NCI-H2029 (cell line): Measurements from ENCODE around the gene AFF3.

Experiments
- DNase-seq: peaks from one replicate; lab custom pipeline; 2025; lab: John Stamatoyannopoulos, UW

Gene AFF3

GRCh38 chr2:100071335-100072043 lies 70.9 kb downstream of the AFF3 start:
- DNase-seq = no peak

- DNase-seq = no peak
Measured at GRCh38 chr2:100070078-100070477, 72.3 kb downstream of the AFF3 start.

DNA sequence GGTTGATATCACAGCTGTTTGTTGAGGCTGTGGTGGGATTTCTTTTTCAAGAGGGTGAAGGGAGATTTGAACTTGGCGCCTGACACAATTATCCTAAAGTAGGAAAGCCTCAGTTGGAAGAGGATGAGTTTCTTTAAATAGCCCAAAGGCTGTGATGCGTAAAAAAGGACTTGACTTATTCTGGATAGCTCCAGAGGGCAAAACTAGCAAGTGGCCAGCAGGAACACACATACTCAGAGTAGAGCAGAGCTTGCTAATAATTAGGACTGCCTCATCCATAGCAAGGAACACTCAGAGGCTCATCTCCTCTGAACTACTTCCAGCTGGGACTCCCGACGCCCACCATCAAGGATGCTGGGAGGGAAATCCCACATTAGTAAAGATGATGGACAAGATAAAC lies 74.0 kb downstream of the AFF3 start:
- DNase-seq = no peak

GRCh38 chr2:100067784-100068183 lies 74.6 kb downstream of the AFF3 start:
- no peak for DNase-seq

GRCh38 chr2:100066856-100067255 lies 75.5 kb downstream of the AFF3 start:
- DNase-seq = no peak

- DNase-seq = no peak
Measured at GRCh38 chr2:100066246-100066645, 76.1 kb downstream of the AFF3 start.

- DNase-seq = no peak
Measured at GRCh38 chr2:100064592-100065428, 77.6 kb downstream of the AFF3 start.

- DNase-seq = no peak
Measured at GRCh38 chr2:100064165-100064564, 78.2 kb downstream of the AFF3 start.

DNA sequence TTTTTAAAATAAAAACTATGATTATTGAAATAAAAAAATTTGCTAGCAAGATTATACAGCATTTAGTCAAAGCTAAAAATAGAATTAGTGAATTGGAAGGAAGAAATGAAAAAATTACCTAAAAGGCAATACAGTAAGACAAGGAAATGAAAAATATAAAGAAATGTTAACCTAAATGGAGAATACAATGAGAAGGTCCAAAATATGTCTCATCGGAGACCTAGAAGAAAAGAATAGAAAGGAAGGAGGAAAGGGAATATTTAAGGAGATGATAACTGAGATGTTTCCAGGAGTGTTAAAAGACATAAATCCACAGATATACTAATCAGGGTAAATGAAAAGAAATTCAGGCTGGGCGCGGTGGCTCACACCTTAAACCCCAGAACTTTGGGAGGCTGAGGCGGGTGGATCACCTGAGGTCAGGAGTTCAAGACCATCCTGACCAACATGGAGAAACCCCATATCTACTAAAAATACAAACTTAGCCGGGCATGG lies 78.9 kb downstream of the AFF3 start:
- DNase-seq = no peak

- no peak for DNase-seq
Measured at GRCh38 chr2:100062336-100062735, 80.1 kb downstream of the AFF3 start.

DNA sequence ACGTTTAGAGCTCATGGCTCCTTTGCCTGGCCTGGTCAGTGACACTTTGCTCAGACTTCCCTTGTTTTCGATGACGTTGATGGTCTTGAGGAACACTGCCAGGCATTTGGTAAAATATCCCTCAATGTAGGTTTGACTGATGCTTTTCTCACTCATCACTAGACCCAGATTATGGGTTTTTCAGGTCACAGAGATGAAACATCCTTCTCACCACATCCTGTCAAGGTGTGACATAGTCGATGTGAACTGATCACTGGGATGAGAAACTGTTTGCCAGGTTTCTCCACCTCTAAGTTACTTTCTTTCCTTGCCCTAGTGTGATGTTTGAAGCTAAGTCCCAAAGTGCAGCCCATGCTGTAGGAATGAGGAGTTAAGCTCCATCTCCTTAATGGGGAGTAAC lies 81.5 kb downstream of the AFF3 start:
- no peak for DNase-seq

GRCh38 chr2:100059638-100060037 lies 82.8 kb downstream of the AFF3 start:
- DNase-seq = no peak

DNA sequence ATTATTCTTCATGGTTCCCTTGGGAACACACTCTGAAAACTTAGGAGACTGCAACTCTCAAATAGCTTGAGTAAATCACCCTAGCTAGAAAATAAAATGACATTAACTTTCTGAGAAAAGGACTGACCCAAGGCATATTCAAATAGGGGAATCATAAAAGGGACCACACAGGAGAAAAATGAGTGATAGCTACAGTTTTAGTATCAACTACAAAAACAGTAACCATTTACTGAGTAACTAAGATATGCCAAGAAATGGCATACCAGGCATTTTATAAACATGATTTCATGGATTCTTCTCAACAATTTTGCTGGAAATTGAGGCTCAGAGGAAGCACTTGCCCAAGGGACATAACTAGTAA lies 84.5 kb downstream of the AFF3 start:
- DNase-seq = no peak

- DNase-seq = no peak
Measured at GRCh38 chr2:100054426-100054825, 88.0 kb downstream of the AFF3 start.

DNA sequence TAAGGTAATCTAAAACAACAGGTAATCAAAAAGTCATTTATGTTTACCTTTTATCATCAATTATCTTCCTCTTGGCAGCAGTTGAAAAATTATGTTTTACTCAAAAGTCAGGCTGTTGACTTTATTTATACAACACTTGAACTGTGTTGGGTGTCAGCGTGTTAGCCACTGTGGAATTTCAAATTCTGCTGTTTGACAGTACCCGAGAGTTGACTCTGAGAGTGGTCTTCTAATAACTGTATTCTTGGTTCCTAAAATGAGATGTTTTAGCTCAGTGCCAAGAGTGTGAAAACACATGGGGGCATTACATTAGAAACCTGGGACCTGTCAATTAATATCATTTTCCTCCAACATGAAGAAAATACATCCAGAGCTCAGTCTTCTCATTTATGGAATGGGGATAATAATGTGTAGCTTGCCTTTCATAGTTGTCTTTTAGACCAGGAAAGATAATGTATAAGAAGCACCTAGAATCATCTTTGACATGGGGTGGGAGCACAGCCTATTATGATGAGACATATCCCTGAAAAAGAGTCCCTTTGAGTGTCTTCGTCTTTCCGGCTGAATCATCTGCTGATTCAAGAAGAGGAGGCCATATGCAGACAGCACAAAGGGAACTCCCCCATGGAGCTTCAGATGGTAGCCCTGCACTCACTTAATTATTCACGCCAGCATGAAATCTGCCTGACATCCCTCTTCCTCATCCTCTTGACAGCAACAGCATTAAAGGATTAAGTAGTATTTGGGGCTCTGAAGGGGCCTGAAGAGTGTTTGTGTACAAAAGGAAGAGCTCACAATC lies 89.1 kb downstream of the AFF3 start:
- no peak for DNase-seq

DNA sequence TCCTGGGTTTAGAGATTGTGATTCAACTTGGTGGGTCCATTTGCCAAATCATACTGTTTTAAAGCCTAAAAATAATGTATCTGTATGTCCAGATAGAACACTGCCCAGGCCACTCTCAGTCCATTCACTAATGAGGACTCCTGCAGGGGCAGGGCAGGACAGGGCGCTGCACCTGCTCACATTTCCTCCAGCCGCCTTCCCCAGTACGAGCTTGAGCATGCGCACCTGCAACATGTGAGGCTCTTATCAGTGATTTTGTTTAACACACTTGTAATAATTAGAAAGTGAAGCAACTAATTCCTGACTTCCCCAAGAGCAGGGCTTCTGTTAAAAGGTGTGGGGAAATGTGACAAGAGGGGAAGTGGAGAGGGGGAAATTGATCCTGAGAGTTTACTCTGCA lies 89.7 kb downstream of the AFF3 start:
- no peak for DNase-seq

- no peak for DNase-seq
Measured at GRCh38 chr2:100051253-100051652, 91.1 kb downstream of the AFF3 start.

DNA sequence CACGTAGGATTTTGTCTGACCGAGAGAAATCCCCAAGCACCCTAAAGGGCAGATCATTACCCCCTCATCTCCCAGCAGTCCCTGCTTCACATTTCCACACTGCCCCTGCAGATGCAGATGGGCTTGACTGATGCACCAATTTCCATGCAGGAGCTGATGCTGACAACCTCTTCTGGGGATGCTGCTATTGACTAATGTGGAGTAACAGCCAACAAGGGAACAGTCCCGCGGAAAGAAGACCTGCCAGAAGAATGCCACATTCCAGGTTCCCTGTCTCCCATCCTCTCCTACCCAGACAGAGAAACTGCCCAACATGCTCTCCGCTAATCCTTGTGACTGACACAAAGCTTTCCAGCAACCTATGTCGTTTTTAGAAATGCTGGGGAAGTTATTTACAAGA lies 91.7 kb downstream of the AFF3 start:
- DNase-seq = no peak

DNA sequence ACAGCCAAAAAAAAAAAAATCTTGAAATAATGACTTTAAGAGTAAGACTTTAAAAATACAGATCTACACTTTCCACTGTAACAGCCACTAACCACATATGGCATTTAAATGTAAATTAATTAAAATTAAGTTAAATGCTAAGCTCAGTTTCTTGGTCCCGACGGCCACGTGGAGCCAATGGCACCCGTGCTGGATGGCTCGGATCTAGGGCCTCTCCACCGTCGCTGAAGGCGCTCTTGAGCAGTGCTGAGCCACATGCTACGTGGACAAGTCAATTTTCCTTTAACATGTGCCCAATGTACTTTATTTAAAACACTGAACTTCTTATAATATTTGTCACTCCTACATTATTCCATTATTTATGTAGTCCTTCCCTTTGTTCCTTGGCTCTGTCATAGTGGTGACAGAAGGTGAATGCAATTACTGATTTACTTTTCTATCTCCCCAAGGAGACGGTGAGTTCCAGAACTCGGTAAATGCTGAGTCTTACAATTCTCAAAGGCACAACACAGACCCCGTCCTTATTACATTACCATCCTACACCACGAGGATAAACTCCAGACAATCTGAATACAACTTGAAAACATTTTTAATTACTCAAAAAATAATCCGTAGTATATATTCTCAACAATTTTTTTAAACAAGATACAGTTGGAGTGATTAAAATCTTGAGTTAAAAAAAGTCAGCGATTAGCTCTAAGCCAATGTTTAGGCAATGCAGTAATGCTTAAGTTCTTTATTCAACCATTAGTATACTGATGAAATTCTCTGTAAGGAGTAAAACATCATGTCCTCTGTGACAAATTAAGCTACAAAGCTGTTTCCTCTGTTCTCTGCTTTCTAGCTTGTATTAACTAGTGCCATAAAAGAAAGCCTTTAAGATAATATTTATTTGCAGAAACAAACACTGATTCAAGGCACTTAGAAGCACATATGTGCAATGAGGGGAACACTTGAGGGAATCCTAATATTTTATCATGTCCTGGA lies 95.1 kb downstream of the AFF3 start:
- DNase-seq = no peak

- DNase-seq = no peak
Measured at GRCh38 chr2:100045000-100045399, 97.4 kb downstream of the AFF3 start.

- DNase-seq = no peak
Measured at GRCh38 chr2:100043891-100044255, 98.5 kb downstream of the AFF3 start.
